Esophagus squamous epithelium (tissue), 4 donors: ENCODE data around the gene RPLP1.

Source experiments
- CTCF ChIP-seq, 6 experiments: fragments of 450-650 bp in 4 of 6; fragments of 200-600 bp in 2 of 6; sonication (generic) in 2 of 6; IDR thresholded peaks; one replicate each; pipeline ENCODE4 v1.5.1; 2016 to 2019; ENCODE audit warnings: antibody characterized with exemption in 6 of 6, mild to moderate bottlenecking in 4 of 6, moderate library complexity in 4 of 6
- POLR2A ChIP-seq, 4 donors: fragments of 450-650 bp; IDR thresholded peaks; one replicate each; pipeline ENCODE4 v1.6.1; 2017; ENCODE audit warnings: antibody characterized with exemption in 4 of 4, mild to moderate bottlenecking in 4 of 4, moderate library complexity in 3 of 4

DNA sequence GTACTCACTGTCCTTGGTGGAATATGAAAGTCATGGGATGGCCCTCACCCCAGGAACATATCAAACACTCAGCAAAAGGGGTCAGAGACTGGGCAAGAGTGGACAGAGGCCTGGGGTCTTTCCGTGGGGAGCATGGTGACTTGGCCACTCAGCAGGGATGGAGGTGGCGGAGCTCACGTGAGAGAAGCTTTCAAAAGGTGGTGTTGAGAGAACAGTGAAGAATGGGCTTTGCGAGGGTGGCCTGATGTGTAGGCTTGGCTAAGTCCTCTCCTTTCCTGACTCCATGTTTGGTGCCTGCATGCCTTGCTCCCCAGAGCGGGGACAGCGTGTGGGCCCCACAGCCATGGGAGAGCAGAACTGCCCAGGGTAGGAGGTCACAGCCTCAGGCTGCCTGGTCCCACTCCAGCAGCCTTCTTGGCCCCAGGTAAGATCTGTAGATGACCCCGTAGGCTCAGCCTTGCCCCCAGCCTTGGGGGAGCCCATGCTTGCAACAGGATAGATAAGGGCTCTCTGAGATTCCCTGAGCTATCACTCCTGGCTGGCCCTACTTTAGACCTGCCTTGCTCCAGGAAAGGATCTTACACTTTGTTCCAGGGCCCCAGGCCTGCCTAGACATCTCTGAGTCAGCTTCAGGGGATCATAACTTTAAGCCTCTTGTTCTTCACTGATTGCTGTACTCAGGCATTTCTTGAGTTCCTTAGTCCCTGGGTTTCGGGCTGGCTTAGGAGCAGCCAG is 17.0 kb downstream of the RPLP1 start:
- TF ChIP-seq CTCF (IDR thresholded peaks at IDR 0.05): no peak
- TF ChIP-seq POLR2A (IDR thresholded peaks at IDR 0.05): no peak
